HEK293 (cell line): ENCODE measurements around the gene RRP7A.

Source experiments
- BCL11A ChIP-seq: fragments of 450-650 bp; formaldehyde crosslinking; IDR thresholded peaks from 2 replicates; pipeline ENCODE4 v1.5.1; 2016; ENCODE audit warnings: low read depth, missing biosample characterization, missing genetic modification characterization
- GLI4 ChIP-seq: fragments of 450-650 bp; formaldehyde crosslinking; IDR thresholded peaks from 2 replicates; pipeline ENCODE4 v1.5.1; 2016; ENCODE audit warnings: missing biosample characterization, missing genetic modification characterization
- HOXC10 ChIP-seq: sonication (generic); formaldehyde crosslinking; IDR thresholded peaks from 2 replicates; pipeline ENCODE4 v1.8.1; 2023; ENCODE audit warnings: mild to moderate bottlenecking, missing genetic modification reagents
- MZF1 ChIP-seq: fragments of 450-650 bp; formaldehyde crosslinking; IDR thresholded peaks from 2 replicates; pipeline ENCODE4 v1.5.1; 2017; ENCODE audit warnings: missing biosample characterization, missing genetic modification characterization, borderline replicate concordance
- OVOL3 ChIP-seq: fragments of 450-650 bp; formaldehyde crosslinking; IDR thresholded peaks from 2 replicates; pipeline ENCODE4 v1.5.1; 2016; ENCODE audit warnings: missing biosample characterization, missing genetic modification characterization
- SCRT2 ChIP-seq: fragments of 450-650 bp; formaldehyde crosslinking; IDR thresholded peaks from 2 replicates; pipeline ENCODE4 v1.5.1; 2016; ENCODE audit warnings: missing biosample characterization, missing genetic modification characterization
- TRIM28 ChIP-seq: IDR thresholded peaks from 2 replicates; pipeline ENCODE4 v1.6.1; 2011; ENCODE audit warnings: low read length, control low read depth, borderline replicate concordance
- ZBTB20 ChIP-seq: fragments of 450-650 bp; formaldehyde crosslinking; IDR thresholded peaks from 2 replicates; pipeline ENCODE4 v1.5.1; 2016; ENCODE audit warnings: missing biosample characterization, missing genetic modification characterization
- ZFHX2 ChIP-seq: fragments of 450-650 bp; formaldehyde crosslinking; conservative IDR thresholded peaks from 2 replicates; pipeline ENCODE4 v1.5.1; 2016; ENCODE audit warnings: missing biosample characterization, missing genetic modification characterization
- ZFP37 ChIP-seq: fragments of 450-650 bp; formaldehyde crosslinking; IDR thresholded peaks from 2 replicates; pipeline ENCODE4 v1.5.1; 2016; ENCODE audit warnings: missing biosample characterization, missing genetic modification characterization
- ZNF112 ChIP-seq: fragments of 450-650 bp; formaldehyde crosslinking; IDR thresholded peaks from 2 replicates; pipeline ENCODE4 v1.5.0; 2017; ENCODE audit warnings: missing biosample characterization, missing genetic modification characterization
- ZNF140 ChIP-seq: fragments of 450-650 bp; formaldehyde crosslinking; IDR thresholded peaks from 2 replicates; pipeline ENCODE4 v1.5.1; 2016; ENCODE audit warnings: missing biosample characterization, missing genetic modification characterization
- ZNF2 ChIP-seq: fragments of 450-650 bp; formaldehyde crosslinking; IDR thresholded peaks from 2 replicates; pipeline ENCODE4 v1.5.1; 2016; ENCODE audit warnings: missing biosample characterization, missing genetic modification characterization
- ZNF280D ChIP-seq: fragments of 450-650 bp; formaldehyde crosslinking; IDR thresholded peaks from 2 replicates; pipeline ENCODE4 v1.5.1; 2016; ENCODE audit warnings: missing biosample characterization, missing genetic modification characterization
- ZNF302 ChIP-seq: fragments of 450-650 bp; formaldehyde crosslinking; IDR thresholded peaks from 2 replicates; pipeline ENCODE4 v1.5.1; 2016; ENCODE audit warnings: missing biosample characterization, missing genetic modification characterization, low read depth
- ZNF341 ChIP-seq: fragments of 450-650 bp; formaldehyde crosslinking; IDR thresholded peaks from 2 replicates; pipeline ENCODE4; 2016; ENCODE audit warnings: low read depth, missing biosample characterization, missing genetic modification characterization
- ZNF394 ChIP-seq: fragments of 450-650 bp; formaldehyde crosslinking; IDR thresholded peaks from 2 replicates; pipeline ENCODE4 v1.5.1; 2016; ENCODE audit warnings: missing biosample characterization, missing genetic modification characterization, mild to moderate bottlenecking, moderate library complexity, borderline replicate concordance
- ZNF416 ChIP-seq: fragments of 450-650 bp; formaldehyde crosslinking; IDR thresholded peaks from 2 replicates; pipeline ENCODE4 v1.5.1; 2016; ENCODE audit warnings: missing biosample characterization, missing genetic modification characterization
- ZNF501 ChIP-seq: fragments of 450-650 bp; formaldehyde crosslinking; IDR thresholded peaks from 2 replicates; pipeline ENCODE4 v1.5.1; 2016; ENCODE audit warnings: missing biosample characterization, missing genetic modification characterization
- ZNF529 ChIP-seq: fragments of 450-650 bp; formaldehyde crosslinking; IDR thresholded peaks from 2 replicates; pipeline ENCODE4 v1.5.1; 2017; ENCODE audit warnings: missing genetic modification characterization, missing biosample characterization; ENCODE audit not compliant: insufficient replicate concordance
- ZNF600 ChIP-seq: fragments of 450-650 bp; formaldehyde crosslinking; IDR thresholded peaks from 2 replicates; pipeline ENCODE4 v1.5.1; 2016; ENCODE audit warnings: missing biosample characterization, missing genetic modification characterization
- ZNF623 ChIP-seq: fragments of 450-650 bp; formaldehyde crosslinking; IDR thresholded peaks from 2 replicates; pipeline ENCODE4 v1.5.1; 2016; ENCODE audit warnings: missing biosample characterization, missing genetic modification characterization
- ZNF776 ChIP-seq: fragments of 450-650 bp; formaldehyde crosslinking; IDR thresholded peaks from 2 replicates; pipeline ENCODE4 v1.5.0; 2017; ENCODE audit warnings: missing biosample characterization, missing genetic modification characterization, borderline replicate concordance
- ZNF837 ChIP-seq: fragments of 450-650 bp; formaldehyde crosslinking; IDR thresholded peaks from 2 replicates; pipeline ENCODE4 v1.5.1; 2016; ENCODE audit warnings: missing biosample characterization, missing genetic modification characterization
- ZSCAN23 ChIP-seq: fragments of 450-650 bp; formaldehyde crosslinking; IDR thresholded peaks from 2 replicates; pipeline ENCODE4 v1.5.1; 2016; ENCODE audit warnings: missing biosample characterization, missing genetic modification characterization
- TF ChIP-seq, protein P1 (sequence below): fragments of 450-650 bp; formaldehyde crosslinking; IDR thresholded peaks from 2 replicates; pipeline ENCODE4 v1.5.1; 2016; ENCODE audit warnings: missing biosample characterization, missing genetic modification characterization
- TF ChIP-seq, protein P2 (sequence below): fragments of 450-650 bp; formaldehyde crosslinking; IDR thresholded peaks from 2 replicates; pipeline ENCODE4 v1.5.1; 2016; ENCODE audit warnings: missing biosample characterization, missing genetic modification characterization
- TF ChIP-seq, protein P3 (sequence below): fragments of 450-650 bp; formaldehyde crosslinking; IDR thresholded peaks from 2 replicates; pipeline ENCODE4 v1.5.1; 2016; ENCODE audit warnings: missing biosample characterization, missing genetic modification characterization

RRP7A gene

DNA sequence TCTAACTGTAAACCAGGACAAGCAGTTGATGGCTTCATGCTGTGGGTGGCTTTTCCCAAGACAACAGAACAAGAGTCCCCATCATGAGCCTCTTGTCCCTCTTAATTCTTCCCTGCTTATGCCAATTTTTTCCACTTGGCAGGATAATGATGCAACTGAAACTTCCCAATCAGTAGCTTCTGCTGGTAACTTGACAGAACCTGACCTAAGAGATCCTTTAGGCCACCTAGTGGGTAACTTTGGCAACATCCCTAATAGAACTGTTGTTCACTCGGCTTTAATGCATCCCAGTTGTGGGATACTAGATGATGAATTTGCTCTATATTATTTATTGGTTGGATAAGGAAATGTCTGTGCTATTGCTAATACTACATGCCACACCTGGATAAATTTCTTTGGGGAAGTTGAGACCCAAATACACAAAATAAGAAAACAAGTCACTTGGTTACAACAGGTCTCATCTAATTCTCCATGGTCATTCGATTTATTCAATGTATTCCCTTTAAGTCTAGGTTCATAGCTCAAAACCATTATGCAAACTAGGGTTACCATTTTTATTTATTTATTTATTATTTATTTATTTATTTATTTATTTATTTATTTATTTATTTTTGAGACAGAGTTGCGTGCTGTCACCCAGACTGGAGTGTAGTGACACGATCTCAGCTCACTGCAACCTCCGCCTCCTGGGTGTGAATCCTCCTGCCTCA is 46.0 kb downstream of the RRP7A start (continued):
- TF ChIP-seq BCL11A (tag by site-specific recombination) (no peak), ZNF280D (no peak), TRIM28 (no peak), ZNF837 (tag by site-specific recombination) (no peak), ZNF140 (tag by site-specific recombination) (peak; percentile 92), ZFHX2 (tag by site-specific recombination) (no peak), ZNF302 (tag by site-specific recombination) (no peak), ZNF623 (peak; percentile 90), ZFP37 (tag by site-specific recombination) (peak; percentile 63; the same call in 1 of the 2 replicates), ZNF394 (tag by site-specific recombination) (peak; percentile 97), HOXC10 (CRISPR knock-in tag) (no peak), ZSCAN23 (no peak), ZNF112 (tag by site-specific recombination) (no peak), ZNF776 (no peak), SCRT2 (tag by site-specific recombination) (0 out of 2 replicates have a peak, but pooled peaks have one; percentile 42), ZNF529 (tag by site-specific recombination) (peak; percentile 67), GLI4 (tag by site-specific recombination) (no peak), ZNF600 (no peak), ZNF416 (no peak), MZF1 (tag by site-specific recombination) (no peak; the same call in 1 of the 2 replicates), ZNF2 (no peak), OVOL3 (tag by site-specific recombination) (no peak), ZBTB20 (no peak), ZNF341 (peak; percentile 48), ZNF501 (peak; percentile 78)
- TF ChIP-seq, protein P1, sequence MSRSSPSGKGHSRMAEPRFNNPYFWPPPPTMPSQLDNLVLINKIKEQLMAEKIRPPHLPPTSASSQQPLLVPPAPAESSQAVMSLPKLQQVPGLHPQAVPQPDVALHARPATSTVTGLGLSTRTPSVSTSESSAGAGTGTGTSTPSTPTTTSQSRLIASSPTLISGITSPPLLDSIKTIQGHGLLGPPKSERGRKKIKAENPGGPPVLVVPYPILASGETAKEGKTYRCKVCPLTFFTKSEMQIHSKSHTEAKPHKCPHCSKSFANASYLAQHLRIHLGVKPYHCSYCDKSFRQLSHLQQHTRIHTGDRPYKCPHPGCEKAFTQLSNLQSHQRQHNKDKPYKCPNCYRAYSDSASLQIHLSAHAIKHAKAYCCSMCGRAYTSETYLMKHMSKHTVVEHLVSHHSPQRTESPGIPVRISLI, result no peak
- TF ChIP-seq, protein P2, sequence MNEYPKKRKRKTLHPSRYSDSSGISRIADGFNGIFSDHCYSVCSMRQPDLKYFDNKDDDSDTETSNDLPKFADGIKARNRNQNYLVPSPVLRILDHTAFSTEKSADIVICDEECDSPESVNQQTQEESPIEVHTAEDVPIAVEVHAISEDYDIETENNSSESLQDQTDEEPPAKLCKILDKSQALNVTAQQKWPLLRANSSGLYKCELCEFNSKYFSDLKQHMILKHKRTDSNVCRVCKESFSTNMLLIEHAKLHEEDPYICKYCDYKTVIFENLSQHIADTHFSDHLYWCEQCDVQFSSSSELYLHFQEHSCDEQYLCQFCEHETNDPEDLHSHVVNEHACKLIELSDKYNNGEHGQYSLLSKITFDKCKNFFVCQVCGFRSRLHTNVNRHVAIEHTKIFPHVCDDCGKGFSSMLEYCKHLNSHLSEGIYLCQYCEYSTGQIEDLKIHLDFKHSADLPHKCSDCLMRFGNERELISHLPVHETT (tag by site-specific recombination), result 0 out of 2 replicates have a peak, but pooled peaks have one; percentile 31
- TF ChIP-seq, protein P3, sequence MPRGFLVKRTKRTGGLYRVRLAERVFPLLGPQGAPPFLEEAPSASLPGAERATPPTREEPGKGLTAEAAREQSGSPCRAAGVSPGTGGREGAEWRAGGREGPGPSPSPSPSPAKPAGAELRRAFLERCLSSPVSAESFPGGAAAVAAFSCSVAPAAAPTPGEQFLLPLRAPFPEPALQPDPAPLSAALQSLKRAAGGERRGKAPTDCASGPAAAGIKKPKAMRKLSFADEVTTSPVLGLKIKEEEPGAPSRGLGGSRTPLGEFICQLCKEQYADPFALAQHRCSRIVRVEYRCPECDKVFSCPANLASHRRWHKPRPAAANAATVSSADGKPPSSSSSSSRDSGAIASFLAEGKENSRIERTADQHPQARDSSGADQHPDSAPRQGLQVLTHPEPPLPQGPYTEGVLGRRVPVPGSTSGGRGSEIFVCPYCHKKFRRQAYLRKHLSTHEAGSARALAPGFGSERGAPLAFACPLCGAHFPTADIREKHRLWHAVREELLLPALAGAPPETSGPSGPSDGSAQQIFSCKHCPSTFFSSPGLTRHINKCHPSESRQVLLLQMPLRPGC, result no peak
